ENCODE measurements around the gene SMARCE1.

GRCh38 chr17:40695874-40696472, 48.4 kb upstream of the SMARCE1 start:
- TF ChIP-seq CTCF (IDR thresholded peaks at IDR 0.05; ENCODE audit: poor library complexity) (no peak), EZH2 (IDR thresholded peaks at IDR 0.05; ENCODE audit: borderline replicate concordance) (no peak), EZH2phosphoT487 (IDR thresholded peaks at IDR 0.05; ENCODE audit: low read depth, severe bottlenecking, unreplicated experiment) (no peak)

Data from hepatocyte (in vitro differentiated cells).